ENCODE data around the gene ST6GALNAC1.

DNA sequence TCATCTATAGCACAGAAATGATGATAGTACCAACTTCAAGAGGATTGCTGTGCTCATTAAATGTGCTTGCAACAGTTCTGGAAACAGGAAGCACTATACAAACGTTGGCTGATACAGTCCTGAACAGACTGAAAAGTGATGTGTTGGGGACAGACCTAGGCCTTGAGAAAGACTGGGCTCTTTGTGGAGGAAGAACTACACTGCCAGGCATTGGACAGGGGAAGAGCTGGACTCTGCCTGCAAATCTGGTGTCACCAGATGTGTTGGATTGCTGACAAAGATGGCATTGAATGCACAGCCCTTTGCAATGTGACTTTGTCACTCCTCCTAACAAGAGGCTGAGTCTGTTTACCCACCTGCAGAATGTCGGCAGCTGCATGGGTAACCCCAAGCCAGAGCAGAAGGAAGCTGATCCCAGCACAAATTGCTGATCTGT lies 45.5 kb downstream of the ST6GALNAC1 start:
- TF ChIP-seq, protein P1, sequence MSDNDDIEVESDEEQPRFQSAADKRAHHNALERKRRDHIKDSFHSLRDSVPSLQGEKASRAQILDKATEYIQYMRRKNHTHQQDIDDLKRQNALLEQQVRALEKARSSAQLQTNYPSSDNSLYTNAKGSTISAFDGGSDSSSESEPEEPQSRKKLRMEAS (IDR thresholded peaks at IDR 0.05; ENCODE audit: insufficient read depth, insufficient read length), result no peak
- no peak for TF ChIP-seq POLR2A (IDR thresholded peaks at IDR 0.05; ENCODE audit: low read depth, low read length)
- TF ChIP-seq, protein P2, sequence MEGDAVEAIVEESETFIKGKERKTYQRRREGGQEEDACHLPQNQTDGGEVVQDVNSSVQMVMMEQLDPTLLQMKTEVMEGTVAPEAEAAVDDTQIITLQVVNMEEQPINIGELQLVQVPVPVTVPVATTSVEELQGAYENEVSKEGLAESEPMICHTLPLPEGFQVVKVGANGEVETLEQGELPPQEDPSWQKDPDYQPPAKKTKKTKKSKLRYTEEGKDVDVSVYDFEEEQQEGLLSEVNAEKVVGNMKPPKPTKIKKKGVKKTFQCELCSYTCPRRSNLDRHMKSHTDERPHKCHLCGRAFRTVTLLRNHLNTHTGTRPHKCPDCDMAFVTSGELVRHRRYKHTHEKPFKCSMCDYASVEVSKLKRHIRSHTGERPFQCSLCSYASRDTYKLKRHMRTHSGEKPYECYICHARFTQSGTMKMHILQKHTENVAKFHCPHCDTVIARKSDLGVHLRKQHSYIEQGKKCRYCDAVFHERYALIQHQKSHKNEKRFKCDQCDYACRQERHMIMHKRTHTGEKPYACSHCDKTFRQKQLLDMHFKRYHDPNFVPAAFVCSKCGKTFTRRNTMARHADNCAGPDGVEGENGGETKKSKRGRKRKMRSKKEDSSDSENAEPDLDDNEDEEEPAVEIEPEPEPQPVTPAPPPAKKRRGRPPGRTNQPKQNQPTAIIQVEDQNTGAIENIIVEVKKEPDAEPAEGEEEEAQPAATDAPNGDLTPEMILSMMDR (IDR thresholded peaks at IDR 0.05; ENCODE audit: extremely low read depth in 1 of 2, insufficient read depth in 1 of 2, low read depth in 1 of 2, low read length in 2 of 2), result no peak

Measured in endothelial cell of umbilical vein (primary cell).